GM12865 (cell line): Measurements from ENCODE around the gene CATSPER3.

Source experiments
- DNase-seq: peaks from one replicate; pipeline ENCODE4 v3.0.0; 2010; ENCODE audit warnings: low read depth
- H3K4me3 ChIP-seq: 2 replicates; pipeline ENCODE4 v1.5.1; 2011; ENCODE audit warnings: mild to moderate bottlenecking, low read depth, low read length, control low read depth
- CTCF ChIP-seq: IDR thresholded peaks from 2 replicates; pipeline ENCODE4 v1.5.1; 2011; ENCODE audit warnings: low read length, control low read depth, low read depth, inconsistent platforms; ENCODE audit not compliant: insufficient read depth; ENCODE audit errors: missing control alignments

The CATSPER3 gene

GRCh38 chr5:134968055-134968454, 348 bp downstream of the CATSPER3 start:
- no peak overlapping the region for H3K4me3 ChIP-seq
- TF ChIP-seq CTCF: no peak
- DNase-seq: no peak

- no peak overlapping the region for H3K4me3 ChIP-seq
- no peak for TF ChIP-seq CTCF
- DNase-seq: no peak
These were observed 1.5 kb downstream of the CATSPER3 start for GRCh38 chr5:134969166-134969565.

- TF ChIP-seq CTCF: no peak
- no peak overlapping the region for H3K4me3 ChIP-seq
- DNase-seq: peak; percentile 2
These were observed 7.5 kb downstream of the CATSPER3 start for GRCh38 chr5:134975078-134975715.

- TF ChIP-seq CTCF: no peak
- no peak overlapping the region for H3K4me3 ChIP-seq
- DNase-seq: no peak
These were observed 8.1 kb downstream of the CATSPER3 start for GRCh38 chr5:134975843-134976242.

- DNase-seq: no peak
- TF ChIP-seq CTCF: no peak
- H3K4me3 ChIP-seq: no peak overlapping the region
These were observed 9.1 kb downstream of the CATSPER3 start for GRCh38 chr5:134976841-134977240.

GRCh38 chr5:134979416-134979815, 11.7 kb downstream of the CATSPER3 start:
- no peak for DNase-seq
- no peak for TF ChIP-seq CTCF
- H3K4me3 ChIP-seq: no peak overlapping the region

GRCh38 chr5:134982230-134982629, 14.5 kb downstream of the CATSPER3 start:
- no peak for DNase-seq
- TF ChIP-seq CTCF: no peak
- no peak overlapping the region for H3K4me3 ChIP-seq
